GM23248 (cell line): ENCODE data around the gene GAPVD1.

Source experiments
- EZH2 ChIP-seq: fragments of 200-600 bp; sonication (generic); IDR thresholded peaks from 2 replicates; pipeline ENCODE4 v1.6.1; 2018; ENCODE audit warnings: antibody characterized with exemption, mild to moderate bottlenecking; ENCODE audit not compliant: insufficient read depth, poor library complexity, severe bottlenecking
- EZH2phosphoT487 ChIP-seq: fragments of 200-600 bp; sonication (generic); IDR thresholded peaks from 2 replicates; pipeline ENCODE4 v1.6.1; 2018; ENCODE audit warnings: antibody characterized with exemption, moderate library complexity, mild to moderate bottlenecking, low read depth; ENCODE audit not compliant: insufficient read depth

- no peak for TF ChIP-seq EZH2
- TF ChIP-seq EZH2phosphoT487: no peak
These were observed 31.5 kb downstream of the GAPVD1 start for GRCh38 chr9:125293134-125293533.
